Measurements from ENCODE around the gene TCTN2.

TCTN2 gene

DNA sequence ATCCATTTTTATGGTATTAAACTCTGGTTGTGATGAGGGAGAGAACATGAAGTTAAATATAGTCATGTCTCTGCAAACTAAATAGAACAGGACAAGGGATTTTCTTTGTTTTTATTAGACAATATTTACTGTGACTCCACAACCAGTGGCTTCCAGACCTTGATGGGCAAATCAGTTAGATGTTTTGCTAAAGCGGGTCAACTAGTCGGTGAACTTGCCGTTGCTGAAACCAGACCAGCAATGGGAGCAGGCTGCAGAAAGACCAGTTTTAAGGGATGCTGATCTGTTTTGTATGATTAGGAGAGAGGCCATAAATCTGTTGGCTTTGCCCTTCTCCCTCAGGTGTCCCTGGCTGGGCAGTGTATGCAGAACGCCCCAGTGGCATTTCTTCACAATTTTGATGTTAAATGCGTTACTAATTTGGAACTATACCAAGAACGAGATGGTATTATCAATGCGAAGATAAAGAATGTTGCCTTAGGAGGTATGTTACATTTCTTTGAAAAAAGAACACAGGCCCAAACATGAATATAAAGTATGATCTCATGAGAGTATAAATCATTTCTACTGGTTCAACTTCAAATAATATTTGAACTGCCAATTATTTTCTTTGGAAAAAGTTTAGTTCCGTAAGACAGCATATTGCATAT lies 19.4 kb downstream of the TCTN2 start:
- DNase-seq = no peak

DNA sequence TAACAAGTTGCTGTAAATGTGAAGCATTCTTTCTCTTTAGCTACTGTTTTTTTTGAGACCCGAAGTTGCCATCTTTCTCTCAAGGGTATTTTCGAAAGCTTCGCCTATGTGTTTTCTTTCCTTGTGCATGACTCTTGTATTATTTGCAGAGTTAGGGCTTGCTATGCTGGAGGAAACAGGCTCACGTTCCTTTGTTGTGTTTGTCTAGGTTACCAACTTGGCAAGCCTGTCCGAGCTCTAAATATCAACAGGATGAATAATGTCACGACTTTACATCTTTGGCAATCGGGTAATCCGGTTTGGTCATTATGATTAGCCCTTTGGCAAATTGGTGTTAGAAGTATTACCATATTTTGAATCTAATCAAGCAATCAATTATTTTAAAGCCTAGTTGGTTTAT lies 25.3 kb downstream of the TCTN2 start:
- no peak for DNase-seq

DNA sequence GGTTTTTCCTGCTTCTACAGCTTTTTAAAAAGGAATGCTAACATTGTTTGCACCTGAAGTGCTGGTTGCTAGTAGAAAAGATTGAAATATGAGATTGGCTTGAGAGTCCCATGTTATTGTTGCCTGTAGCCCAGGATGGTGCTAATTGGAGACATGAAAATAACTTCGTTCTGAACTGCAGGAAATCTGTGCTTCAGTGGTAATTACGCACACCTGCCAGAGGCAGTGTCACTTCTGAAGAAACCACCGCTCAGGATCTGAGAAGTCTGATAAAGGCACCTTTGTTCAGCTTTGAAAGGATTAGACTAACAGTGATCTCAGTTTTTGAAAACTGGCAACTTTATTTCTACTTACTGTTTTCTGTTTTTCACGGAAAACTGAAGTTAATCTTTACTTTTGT lies 25.7 kb downstream of the TCTN2 start:
- no peak for DNase-seq

DNA sequence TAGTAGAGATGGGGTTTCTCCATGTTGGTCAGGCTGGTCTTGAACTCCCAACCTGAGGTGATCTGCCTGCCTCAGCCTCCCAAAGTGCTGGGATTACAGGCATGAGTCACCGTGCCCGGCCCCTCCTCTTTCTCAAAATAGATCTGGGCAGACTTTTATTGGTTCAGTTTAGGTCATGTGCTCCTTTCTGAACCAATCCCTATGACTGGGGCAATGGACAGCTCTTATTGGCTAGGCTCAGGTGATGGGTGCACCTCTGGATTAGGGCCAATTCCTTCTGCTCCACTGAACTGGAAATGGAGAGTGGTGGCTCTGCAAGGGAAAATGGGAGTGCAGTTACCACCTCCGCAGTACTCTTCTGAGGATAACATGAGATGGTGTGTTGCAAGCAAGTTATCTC lies 35.0 kb downstream of the TCTN2 start:
- no peak for DNase-seq

DNA sequence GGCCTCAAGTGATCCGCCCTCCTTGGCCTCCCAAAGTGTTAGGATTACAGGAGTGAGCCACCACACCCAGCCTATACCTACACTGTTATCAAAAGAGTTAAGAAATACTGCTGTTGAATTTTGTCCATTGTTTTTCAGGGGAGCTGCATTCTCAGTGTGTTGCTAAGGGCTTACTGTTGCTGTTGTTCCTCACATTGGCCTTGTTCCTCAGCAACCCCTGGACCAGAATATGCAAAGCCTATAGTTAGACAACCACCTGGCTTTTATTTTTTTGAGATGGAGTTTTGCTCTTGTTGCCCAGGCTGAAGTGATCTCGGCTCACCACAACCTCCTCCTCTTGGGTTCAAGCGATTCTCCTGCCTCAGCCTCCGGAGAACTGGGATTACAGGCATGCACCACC lies 36.6 kb downstream of the TCTN2 start:
- DNase-seq = no peak

DNA sequence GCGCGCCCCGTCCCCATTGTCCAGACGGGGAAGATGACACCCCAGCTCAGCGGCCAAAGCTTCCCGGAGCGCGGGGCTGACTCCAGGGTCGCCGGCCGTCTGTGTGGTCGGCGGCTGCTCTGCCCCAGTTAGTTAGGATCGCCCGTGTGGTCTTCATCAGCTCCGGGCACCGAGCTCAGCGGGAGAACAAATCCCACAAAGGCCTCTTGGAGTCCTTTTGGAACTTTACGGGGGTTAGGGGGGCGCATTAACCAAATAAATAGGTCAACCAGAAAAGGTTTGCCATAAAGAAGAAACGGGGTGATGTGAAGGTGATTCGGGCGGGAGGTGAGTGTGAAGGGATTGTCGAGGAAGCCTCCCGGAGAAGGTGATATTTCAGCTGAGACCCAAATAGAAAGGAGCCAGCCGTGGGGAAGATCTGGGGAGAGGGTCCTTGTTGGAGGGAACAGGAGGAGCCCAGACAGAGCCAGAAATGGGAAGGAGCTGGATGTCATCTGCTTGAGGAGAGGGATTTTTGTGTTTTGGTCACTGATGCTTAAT lies 41.9 kb downstream of the TCTN2 start:
- DNase-seq = no peak

DNA sequence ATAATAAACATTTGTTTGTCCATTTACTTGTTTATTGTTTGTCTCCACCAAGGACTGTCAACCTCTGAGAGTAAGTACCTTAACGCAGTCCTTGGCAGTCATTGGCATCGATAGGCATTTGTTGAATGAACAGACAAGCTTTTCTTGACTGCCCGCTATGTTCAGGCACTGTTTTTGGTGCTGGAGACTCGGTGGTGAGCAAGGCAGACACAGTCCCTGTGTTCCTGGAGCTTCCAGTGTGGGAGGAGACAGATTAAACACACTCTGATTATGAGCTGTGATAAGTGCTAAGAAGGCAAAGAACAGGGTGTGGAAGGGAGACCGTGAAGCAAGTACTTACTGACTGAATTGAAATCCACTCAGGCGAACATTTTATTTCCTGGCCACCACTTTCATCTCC lies 42.5 kb downstream of the TCTN2 start:
- DNase-seq = no peak

DNA sequence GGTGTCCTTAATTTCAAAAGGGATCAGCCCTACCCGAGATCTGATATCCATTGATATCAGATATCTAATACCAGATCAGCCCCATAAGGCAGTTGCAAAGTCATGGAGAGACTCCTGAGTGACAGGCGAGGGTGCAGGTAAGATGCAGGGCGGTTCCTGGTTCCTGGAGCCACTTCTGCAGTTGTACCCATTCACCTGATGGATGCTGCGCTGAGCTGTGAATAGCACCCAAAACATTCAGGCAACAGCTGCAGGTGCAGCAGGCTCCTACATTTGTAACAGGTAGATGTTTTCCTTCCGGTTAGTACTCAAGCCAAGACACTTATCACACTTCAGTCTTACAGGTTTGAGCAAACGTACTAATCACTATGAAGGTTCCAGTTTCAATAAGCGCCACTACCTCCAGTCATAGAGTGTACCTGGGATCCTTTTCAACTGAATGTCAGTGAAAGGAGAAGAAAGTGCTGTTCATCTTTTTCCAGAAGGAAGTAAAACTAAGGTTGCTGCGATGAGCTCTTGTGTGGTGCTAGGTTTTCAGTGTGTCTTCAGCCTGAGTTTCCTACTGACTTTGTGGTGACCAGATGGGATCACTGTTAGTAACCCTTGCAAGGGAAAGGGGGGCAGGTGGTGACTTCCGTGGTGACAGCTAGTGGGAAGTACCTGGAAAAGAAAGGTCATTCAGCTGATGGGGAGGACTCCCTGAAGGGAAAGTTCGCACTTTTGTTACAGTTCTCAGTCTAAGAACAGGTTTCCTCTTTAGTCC lies 43.1 kb downstream of the TCTN2 start:
- DNase-seq = peak; percentile 23

DNA sequence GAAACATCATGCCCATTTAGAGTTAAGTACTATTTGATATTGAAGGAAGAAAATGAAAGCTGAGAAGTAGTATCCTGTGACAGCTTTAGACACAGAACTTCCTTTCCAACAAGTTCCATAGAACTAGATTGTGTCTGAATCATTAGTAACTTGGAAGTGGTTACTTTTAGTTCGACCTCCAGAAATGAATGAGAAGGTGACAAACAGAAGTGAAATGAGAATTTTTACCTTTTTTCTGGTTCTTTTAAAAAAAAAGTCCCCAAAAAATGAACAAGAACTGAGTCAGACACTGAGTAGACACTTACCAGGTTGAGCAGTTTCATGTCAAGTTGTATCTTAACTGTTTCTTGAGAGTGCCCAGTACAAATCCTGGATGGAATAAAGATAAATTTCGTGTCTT lies 44.3 kb downstream of the TCTN2 start:
- no peak for DNase-seq

DNA sequence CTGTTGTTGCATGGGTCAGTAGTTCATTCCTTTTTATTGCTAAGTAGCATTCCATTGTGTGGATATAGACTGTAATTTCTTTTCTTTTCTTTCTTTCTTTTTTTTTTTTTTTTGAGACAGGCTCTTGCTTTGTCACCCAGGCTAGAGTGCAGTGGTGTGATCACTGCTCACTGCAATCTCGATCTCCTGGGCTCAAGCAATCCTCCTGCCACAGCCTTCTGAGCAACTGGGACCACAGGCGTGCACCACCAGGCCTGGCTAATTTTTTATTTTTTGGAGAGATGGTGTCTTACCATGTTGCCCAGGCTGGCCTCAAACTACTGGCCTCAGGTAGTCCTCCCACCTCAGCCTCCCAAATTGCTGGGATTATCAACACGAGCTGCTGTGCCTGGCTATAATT lies 46.4 kb downstream of the TCTN2 start:
- DNase-seq = no peak

DNA sequence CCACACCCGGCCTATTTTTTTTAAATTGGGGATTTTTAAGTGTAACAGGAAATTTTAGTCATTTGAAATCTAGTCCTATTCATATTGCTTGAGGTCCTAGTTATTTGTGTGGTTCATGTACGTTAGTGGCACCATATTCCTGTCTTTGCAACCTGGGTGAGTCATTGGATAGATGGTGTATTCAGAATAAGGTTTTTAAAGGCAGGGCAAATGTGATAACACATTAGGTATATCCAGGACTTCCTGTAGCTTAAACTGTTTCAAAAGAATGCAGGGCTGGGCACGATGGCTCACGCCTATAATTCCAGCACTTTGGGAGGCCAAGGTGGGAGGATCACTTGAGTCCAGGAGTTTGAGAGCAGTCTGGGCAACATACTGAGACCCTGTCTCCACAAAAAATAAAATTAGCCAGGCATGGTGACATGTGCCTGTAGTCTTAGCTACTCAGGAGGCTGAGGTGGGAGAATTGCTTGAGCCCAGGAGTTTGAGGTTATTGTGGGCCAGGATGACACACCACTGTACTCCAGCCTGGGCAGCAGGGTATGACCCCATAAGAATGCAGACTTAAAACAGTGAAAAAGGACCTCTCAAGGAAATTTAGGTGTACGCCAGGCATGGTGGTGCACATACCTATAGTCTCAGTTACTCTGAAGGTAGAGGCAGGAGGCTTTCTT lies 49.4 kb downstream of the TCTN2 start:
- DNase-seq = no peak

DNA sequence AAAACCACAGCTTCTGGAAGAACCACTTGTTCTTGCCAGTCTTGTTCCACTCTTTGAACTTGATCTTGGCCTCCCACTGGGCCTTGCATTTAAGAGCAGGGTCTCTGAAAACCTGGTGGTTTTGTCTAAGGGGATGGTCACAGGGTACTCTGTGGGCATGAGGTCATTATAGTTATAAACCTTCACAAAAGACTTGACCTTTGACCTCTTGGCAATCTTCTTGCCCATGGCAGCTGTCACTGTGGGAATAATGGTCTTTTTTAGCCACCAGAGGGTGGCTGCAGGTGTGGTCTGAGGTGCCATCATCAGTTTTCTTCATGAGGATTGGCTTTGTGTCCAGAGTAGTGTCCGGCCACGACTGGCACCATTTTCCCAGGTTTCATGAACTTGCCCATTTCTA lies 50.3 kb downstream of the TCTN2 start:
- DNase-seq = no peak

DNA sequence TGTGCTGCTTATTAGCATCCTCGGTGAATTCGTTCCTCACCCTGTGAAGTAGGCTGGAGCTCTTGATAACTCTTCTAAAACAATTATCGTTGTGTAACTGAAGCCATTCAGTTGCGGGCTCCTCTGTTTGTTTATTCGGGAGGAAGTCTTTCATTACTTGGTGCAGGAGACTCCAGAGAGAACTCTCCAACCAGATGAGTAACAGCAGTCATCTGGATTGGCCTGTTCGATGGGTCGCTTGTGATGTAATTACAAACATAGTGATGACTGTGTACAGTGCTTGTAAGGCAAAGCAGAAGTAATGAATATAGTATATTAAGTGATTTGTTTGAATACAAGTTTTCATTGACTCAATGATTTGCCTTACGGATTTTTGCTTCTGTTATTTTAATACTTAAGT lies 52.1 kb downstream of the TCTN2 start:
- no peak for DNase-seq

DNA sequence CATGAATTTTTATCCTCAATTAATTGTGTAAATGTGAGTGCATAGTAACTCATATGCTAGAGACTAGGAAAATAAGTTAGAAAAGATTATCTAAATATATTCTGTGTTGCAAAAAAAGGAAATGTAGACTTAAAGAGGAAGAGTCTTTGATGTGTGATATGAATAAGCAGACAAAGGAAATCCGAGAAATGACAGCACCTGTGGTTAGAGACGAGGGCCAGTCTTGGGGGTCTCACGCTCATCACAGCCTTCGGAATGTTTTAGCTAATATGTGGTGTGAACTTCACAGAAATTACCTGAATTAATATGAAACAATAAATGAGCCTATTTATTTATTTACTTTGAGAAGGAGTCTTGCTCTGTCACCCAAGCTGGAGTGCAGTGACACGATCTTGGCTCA lies 52.9 kb downstream of the TCTN2 start:
- DNase-seq = no peak

DNA sequence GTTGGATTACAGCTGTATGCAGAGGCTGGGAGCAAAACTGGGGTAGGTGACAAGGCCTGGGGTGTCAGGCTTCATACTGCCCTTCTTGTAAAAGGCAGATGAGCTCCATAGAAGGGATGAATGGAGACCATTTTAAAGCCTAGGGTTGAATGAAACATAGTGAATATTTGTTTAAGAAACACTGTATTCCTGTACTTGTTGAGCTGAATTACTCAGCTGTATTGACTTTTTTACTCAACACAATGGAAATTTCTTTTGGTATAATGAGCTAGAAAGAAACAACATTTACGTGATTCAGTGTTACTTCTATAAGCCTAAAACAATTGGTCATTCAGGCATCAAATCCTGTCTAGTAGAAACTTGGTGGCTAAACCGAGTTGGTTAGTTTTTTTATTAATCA lies 55.3 kb downstream of the TCTN2 start:
- no peak for DNase-seq

DNA sequence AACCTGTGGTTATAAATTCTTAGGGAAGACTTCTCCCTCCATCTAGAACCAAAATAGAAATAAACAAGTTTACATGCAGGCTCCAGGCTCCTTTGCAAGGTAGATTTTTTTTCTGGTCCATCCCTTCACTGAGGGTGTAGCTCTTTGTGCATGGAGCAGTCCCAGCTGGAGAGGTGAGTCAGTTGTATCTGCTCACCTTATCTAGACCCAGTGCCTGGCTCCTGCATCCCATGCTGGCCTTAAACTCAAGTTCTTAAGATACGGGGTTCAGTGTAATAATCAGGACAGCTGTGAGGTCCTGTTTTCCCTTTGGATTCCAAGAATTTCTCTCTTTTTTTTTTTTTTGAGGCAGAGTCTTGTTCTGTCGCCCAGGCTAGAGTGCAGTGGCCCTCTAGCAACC lies 56.0 kb downstream of the TCTN2 start:
- DNase-seq = no peak

DNA sequence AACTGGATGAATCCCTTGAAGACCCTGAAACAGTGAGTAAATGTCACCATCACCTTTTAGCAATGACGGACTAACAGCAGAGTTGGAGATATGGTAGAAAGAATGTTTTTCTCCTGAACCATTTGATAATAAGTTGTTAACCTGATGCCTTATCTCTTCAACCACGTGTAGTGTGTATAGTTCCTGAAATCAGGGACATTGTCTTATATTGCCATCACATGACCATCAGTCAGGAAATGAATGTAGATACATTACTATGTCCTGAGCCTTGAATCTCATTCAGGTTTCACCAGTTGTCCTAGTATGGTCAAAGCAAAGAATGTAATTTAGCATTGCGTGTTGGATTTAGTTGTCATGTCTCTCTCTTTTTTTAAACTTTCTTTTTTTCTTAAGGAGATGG lies 57.0 kb downstream of the TCTN2 start:
- no peak for DNase-seq

DNA sequence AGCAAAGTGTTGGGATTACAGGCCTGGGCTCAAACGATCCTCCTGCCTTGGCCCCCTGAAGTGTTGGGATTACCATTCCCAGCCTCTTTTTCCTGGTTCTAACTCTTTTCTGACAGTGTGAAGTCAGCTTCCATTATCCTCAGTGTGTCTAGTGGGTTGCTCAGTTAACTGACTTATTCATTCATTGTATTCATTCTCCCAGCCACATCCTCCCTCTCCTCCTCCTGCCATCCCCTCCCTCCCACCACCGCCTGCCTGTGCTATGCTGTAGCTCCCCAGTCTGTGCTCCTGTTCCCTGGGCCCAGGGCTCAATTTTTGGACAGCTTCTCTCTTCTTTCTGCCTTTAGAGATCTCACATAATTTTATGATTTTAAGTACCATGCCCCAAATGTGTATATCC lies 60.7 kb downstream of the TCTN2 start:
- no peak for DNase-seq

DNA sequence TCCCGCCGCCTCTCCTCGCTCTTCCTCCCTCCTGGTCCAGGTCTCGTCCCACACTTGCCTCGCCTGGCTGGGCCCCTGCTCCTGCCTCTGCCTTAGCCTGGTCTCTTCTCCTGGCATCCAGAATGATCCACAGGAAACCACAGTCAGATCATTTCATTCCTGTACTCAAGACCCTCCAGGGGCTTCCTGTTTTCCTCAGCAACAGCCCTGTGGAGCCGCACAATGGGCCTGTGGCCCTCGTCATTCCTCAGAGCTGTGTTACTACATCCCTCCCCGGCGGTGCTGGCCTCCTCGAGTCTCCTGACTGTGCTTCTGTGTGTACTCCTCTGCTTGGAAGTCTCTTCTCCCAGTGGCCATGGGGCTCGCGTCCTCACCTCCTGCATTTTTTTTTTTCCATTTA lies 61.3 kb downstream of the TCTN2 start:
- no peak for DNase-seq

DNA sequence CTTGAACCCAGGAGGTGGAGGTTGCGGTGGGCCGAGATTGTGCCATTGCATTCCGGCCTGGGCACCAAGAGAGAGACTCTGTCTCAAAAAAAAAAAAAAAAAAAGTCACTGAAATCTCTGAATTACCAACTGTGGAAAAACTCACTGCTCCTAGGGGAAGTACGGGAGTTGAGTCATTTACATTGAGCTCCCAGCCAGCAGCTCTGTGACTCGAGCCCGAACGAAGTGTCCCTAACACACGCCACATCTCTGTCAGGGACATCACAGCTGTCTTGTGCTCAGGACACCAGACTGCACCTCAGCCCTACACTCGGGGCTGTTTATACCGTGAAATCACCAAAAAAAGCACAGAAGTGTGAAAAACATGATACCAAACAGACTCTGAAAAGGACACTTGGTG lies 62.3 kb downstream of the TCTN2 start:
- DNase-seq = peak; percentile 20

DNA sequence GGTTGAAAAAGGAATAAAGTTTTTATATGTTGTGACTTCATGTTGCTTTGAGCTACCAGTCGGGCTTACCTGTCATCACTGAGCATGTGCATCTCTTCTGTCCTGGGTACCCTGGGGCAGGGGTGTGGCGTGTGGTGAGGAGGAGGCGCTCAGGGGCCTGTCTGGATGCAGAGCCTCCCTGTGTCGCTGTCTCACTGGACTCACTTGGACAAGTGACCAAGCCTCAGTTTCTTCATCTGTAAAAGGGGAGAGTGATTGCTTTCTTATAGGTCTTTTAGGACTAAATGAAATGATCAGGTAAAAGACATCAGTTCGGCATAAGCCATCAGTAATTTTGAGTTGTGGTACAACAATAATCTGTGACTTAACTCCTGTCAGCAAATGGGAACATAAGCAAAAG lies 63.4 kb downstream of the TCTN2 start:
- DNase-seq = no peak

DNA sequence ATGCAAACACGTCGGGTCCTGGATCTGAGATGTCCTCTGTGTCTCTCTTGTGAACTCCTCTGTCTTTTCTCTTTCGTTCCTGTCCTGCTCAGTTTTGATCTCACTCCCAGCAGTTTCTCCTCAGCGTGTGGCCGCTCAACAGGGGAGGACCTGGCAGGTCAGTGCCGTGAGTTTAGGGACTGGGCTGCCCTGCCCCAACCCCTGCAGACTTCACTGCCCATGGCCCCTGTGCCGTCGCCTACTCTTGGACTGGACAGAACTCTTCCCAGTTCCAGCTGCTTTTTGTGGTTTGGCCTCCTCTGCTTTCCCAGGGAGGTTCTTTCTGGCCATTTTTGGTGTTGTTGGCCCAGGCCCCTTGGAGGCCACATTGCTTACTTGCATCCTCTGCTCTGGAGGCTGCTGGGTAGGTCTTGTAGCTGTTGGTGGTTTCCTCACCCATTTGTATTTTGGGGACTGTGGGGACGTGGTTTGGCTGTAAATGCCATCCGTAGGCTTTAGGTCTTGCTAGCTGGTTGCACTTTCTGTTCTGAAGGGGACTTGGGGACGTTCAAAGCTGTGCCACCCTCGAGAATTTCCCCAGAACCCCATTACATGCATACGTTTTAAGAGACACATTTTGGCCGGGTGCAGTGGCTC lies 71.1 kb downstream of the TCTN2 start:
- no peak for DNase-seq

DNA sequence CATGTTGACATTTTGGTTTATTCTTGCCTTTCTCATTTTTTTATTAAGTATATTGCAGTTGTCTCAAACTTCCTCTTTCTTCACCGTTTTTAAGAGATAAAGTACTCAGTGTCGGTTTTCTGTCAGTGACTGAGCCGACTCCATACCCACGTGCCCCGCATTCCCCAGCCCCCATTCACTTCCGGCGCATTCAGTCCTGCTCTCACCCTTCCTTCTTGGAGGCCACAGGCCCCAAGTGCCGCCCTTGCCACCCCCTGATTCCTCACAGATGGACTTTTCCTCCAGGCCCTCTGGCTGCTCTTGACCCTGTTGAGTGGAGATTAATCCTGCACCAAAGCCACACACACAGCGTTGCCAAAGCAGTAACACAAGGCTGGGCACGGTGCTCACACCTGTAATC lies 72.1 kb downstream of the TCTN2 start:
- peak; percentile 57 for DNase-seq

DNA sequence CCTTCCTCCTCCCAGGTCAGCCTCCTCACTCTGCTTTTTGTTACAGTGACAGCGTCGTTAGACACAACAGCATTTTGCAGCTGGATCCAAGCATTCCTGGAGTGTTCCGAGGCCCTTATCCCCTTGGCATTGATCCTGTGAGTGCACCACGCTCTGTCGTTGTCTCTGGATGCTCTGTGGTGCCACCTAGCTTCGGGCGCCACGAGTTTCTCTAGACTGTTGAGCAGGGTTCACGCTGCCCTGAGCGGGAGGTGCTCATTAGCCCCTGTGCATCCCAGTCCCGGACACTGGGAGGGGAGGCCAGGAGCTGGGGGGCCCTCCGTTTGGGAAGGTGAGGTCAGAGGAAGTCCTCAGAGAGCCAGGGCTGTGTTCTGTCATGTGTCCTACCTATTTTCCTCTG lies 73.9 kb downstream of the TCTN2 start:
- DNase-seq = peak; percentile 18

Measured in inflammatory macrophage treated with lipopolysaccharide for 4 hours (primary cell).